ENCODE measurements around the gene HPCAL1. TPM values are rescaled to one million over a fixed set of nuclear protein-coding genes. Genes with fewer than 3 reads are reported as not detected.

Gene HPCAL1
- total RNA-seq, 4 donors from 2014 or later, result 29.0 to 56.7 (median 34.5) TPM

- Histone ChIP-seq H3K4me1 (peaks cover 0 to 43% (median 25%) of the 10 kb centered on the region in 4 donors), H3K27me3 (no peaks in the 10 kb centered on the region), H3K27ac (peak overlapping the region in 3 of 4 donors; percentile 38 to 88 (median 84)), H3K4me3 (peak overlapping the region; percentile 56 to 96 (median 79)), H3K36me3 (no peaks in the 10 kb centered on the region), H3K9me3 (peaks cover 0 to 3% (median 0%) of the 10 kb centered on the region in 4 donors)
- 0 to 1% methylated on average over 36 to 47 of the region's 53 CpGs for WGBS, 2 donors
- TF ChIP-seq POLR2A (IDR thresholded peaks at IDR 0.05) (no peak), EP300 (IDR thresholded peaks at IDR 0.05) (no peak)
- TF ChIP-seq, protein P1, sequence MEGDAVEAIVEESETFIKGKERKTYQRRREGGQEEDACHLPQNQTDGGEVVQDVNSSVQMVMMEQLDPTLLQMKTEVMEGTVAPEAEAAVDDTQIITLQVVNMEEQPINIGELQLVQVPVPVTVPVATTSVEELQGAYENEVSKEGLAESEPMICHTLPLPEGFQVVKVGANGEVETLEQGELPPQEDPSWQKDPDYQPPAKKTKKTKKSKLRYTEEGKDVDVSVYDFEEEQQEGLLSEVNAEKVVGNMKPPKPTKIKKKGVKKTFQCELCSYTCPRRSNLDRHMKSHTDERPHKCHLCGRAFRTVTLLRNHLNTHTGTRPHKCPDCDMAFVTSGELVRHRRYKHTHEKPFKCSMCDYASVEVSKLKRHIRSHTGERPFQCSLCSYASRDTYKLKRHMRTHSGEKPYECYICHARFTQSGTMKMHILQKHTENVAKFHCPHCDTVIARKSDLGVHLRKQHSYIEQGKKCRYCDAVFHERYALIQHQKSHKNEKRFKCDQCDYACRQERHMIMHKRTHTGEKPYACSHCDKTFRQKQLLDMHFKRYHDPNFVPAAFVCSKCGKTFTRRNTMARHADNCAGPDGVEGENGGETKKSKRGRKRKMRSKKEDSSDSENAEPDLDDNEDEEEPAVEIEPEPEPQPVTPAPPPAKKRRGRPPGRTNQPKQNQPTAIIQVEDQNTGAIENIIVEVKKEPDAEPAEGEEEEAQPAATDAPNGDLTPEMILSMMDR (IDR thresholded peaks at IDR 0.05), result peak in 4 of 5 experiments; percentile 19 to 31 (median 28)
- no peak for DNase-seq (ENCODE audit: low spot score in 2 of 2)
Observed at GRCh38 chr2:10303694-10304378, 1.1 kb downstream of the HPCAL1 start.

DNA sequence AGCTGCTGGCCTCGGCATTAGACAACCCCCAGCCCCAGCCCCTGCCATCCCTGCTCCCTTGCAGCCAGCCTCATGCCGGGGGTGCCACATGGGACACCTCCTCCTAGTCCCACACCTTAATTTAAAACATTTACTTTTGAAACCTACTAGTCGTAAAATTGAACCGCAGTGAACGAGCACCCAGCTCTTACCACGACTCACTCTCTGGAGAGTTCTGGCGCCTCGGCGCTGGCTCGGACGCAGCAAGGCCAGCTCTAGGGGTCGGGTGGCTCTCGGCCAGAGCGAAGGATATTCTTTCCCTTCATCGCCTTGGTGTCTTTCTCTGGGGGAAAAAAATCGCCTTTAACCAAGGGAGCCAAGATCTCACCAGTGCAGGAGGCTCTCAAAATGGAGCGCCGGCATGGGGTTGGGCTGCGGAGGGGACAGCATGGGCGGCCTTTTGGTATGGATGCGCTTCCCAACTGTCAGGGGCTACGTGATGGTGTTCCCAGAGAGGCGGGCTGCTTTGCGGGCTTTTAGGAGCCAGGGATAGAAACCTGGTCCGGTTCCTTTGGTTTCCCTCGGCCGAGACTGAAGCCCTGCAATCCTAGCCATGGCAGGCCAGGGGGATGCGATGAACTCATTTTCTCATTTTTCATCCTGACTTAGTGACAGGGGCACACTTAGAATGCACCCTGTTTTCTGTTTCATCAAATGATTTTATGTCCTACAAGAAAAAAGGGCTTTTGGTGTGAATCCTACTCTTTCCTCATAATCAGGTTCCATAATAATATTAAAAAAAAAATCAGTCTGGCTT, 2.0 kb downstream of the HPCAL1 start:
- H3K27ac ChIP-seq, result peak overlapping the region in 3 of 4 donors; percentile 38 to 84 (median 41)
- no peak for TF ChIP-seq EP300 (IDR thresholded peaks at IDR 0.05)
- H3K4me1 ChIP-seq, result peaks cover 0 to 43% (median 25%) of the 10 kb centered on the region in 4 donors
- no peaks in the 10 kb centered on the region for H3K27me3 ChIP-seq
- no peaks in the 10 kb centered on the region for H3K9me3 ChIP-seq
- H3K36me3 ChIP-seq, result no peaks in the 10 kb centered on the region
- 36 to 38% methylated on average over 28 of the region's 28 CpGs for WGBS, 2 donors
- no peak for DNase-seq (ENCODE audit: low spot score in 2 of 2)
- peak overlapping the region; percentile 56 to 96 (median 79) for H3K4me3 ChIP-seq

GRCh38 chr2:10305254-10305635, 2.5 kb downstream of the HPCAL1 start:
- peak overlapping the region in 1 of 4 donors; percentile 96 for H3K4me3 ChIP-seq
- H3K9me3 ChIP-seq, result no peaks in the 10 kb centered on the region
- 18 to 25% methylated on average over 4 of the region's 4 CpGs for WGBS, 2 donors
- DNase-seq (ENCODE audit: low spot score in 2 of 2), result no peak
- no peaks in the 10 kb centered on the region for H3K27me3 ChIP-seq
- H3K36me3 ChIP-seq, result no peaks in the 10 kb centered on the region
- H3K4me1 ChIP-seq, result peaks cover 0 to 43% (median 25%) of the 10 kb centered on the region in 4 donors
- peak overlapping the region in 1 of 4 donors; percentile 84 for H3K27ac ChIP-seq
- no peak for TF ChIP-seq EP300 (IDR thresholded peaks at IDR 0.05)
- TF ChIP-seq, protein P1 (IDR thresholded peaks at IDR 0.05), result no peak
- TF ChIP-seq POLR2A (IDR thresholded peaks at IDR 0.05), result no peak

DNA sequence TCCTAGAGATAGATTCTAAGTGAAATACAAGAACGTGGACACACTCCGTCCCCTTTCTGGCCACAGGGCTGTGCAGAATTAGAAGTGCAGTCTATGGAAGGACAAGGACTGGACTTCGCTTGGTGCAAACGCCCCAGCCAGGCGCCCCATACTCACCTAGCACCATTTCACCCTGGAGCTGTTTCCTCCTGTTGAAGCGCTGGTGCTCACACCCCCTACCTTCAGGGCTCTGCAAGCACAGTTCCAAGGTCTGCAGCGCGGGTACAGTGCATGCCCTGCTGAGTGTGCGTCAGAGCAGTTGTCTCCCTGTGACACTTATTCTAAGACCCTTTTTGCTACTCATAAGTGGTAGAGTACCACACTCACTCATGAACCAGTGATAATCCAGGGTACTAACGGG, 3.0 kb downstream of the HPCAL1 start:
- TF ChIP-seq POLR2A (IDR thresholded peaks at IDR 0.05), result no peak
- TF ChIP-seq, protein P1 (IDR thresholded peaks at IDR 0.05), result peak in 1 of 5 experiments; percentile 16
- Histone ChIP-seq H3K4me1 (peaks cover 0 to 43% (median 25%) of the 10 kb centered on the region in 4 donors), H3K27ac (peak overlapping the region in 1 of 4 donors; percentile 84), H3K36me3 (no peaks in the 10 kb centered on the region), H3K27me3 (no peaks in the 10 kb centered on the region), H3K4me3 (no peak overlapping the region), H3K9me3 (no peaks in the 10 kb centered on the region)
- WGBS, 2 donors, result 85% methylated on average over 10 of the region's 10 CpGs
- DNase-seq (ENCODE audit: low spot score in 2 of 2), result no peak

DNA sequence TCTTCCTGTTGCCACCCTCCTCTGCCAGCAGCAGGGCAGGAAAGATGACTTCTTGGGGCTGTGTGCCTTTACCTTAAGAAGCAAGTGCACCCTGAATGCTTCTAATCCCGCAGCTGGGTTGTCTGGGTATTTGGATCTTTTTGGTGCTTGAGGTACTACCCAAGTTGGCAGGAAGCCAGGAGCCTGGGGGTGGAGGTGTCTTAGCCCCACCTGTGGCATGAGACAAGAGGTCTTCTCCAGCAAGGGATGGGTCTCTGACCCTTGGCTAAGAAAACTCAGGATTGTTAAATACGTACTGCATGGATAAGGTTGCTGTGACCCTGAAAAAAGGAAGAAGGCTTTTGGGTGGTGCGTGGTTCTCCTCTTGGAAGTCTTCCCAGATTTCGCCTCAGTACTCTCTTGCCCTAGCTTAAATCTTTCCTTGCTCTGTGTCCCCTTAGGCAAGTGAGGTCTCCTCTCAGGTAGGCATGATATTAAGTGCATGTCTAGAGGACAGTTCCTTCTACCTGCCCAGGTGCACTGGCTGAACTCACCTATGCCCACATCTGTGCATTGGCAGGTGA, 4.3 kb downstream of the HPCAL1 start:
- 80 to 86% methylated on average over 4 of the region's 4 CpGs for WGBS, 2 donors
- Histone ChIP-seq H3K27ac (no peak overlapping the region), H3K9me3 (no peaks in the 10 kb centered on the region), H3K4me1 (peaks cover 0 to 39% (median 22%) of the 10 kb centered on the region in 4 donors), H3K27me3 (no peaks in the 10 kb centered on the region), H3K4me3 (no peak overlapping the region), H3K36me3 (no peaks in the 10 kb centered on the region)
- no peak for DNase-seq (ENCODE audit: low spot score in 2 of 2)
- no peak for TF ChIP-seq POLR2A (IDR thresholded peaks at IDR 0.05)
- no peak for TF ChIP-seq EP300 (IDR thresholded peaks at IDR 0.05)
- TF ChIP-seq, protein P1 (IDR thresholded peaks at IDR 0.05), result no peak

Measured in tibial nerve (tissue), 4 donors.